IPS-18c (cell line): ENCODE results near the gene BCL2.

ENCODE experiments used
- H3K4me3 ChIP-seq: 2 replicates; pipeline ENCODE4 v1.7.0; 2013; ENCODE audit warnings: low read depth, mild to moderate bottlenecking, low read length, moderate library complexity; ENCODE audit not compliant: insufficient read depth
- H3K9me3 ChIP-seq: one replicate; pipeline ENCODE4 v1.6.1; 2013; ENCODE audit warnings: mild to moderate bottlenecking, low read length, moderate library complexity; ENCODE audit not compliant: control insufficient read depth, insufficient read depth

BCL2 gene

GRCh38 chr18:63096327-63096874, 223.2 kb downstream of the BCL2 start:
- Histone ChIP-seq H3K9me3 (peaks cover 2% of the 10 kb centered on the region), H3K4me3 (no peak overlapping the region)

- Histone ChIP-seq H3K9me3 (peaks cover 2% of the 10 kb centered on the region), H3K4me3 (no peak overlapping the region)
Measured at GRCh38 chr18:63095768-63096167, 223.8 kb downstream of the BCL2 start.

GRCh38 chr18:63091671-63092364, 227.8 kb downstream of the BCL2 start:
- Histone ChIP-seq H3K4me3 (no peak overlapping the region), H3K9me3 (no peaks in the 10 kb centered on the region)

GRCh38 chr18:63090334-63090733, 229.2 kb downstream of the BCL2 start:
- no peaks in the 10 kb centered on the region for H3K9me3 ChIP-seq
- H3K4me3 ChIP-seq = no peak overlapping the region

GRCh38 chr18:63089041-63089440, 230.5 kb downstream of the BCL2 start:
- Histone ChIP-seq H3K4me3 (no peak overlapping the region), H3K9me3 (no peaks in the 10 kb centered on the region)

GRCh38 chr18:63088262-63088661, 231.3 kb downstream of the BCL2 start:
- no peaks in the 10 kb centered on the region for H3K9me3 ChIP-seq
- H3K4me3 ChIP-seq = no peak overlapping the region

GRCh38 chr18:63087421-63088230, 231.9 kb downstream of the BCL2 start:
- H3K4me3 ChIP-seq = no peak overlapping the region
- no peaks in the 10 kb centered on the region for H3K9me3 ChIP-seq

- no peak overlapping the region for H3K4me3 ChIP-seq
- no peaks in the 10 kb centered on the region for H3K9me3 ChIP-seq
Measured at GRCh38 chr18:63085611-63086010, 234.0 kb downstream of the BCL2 start.

- no peak overlapping the region for H3K4me3 ChIP-seq
- no peaks in the 10 kb centered on the region for H3K9me3 ChIP-seq
Measured at GRCh38 chr18:63084219-63084618, 235.3 kb downstream of the BCL2 start.

- H3K4me3 ChIP-seq = no peak overlapping the region
- H3K9me3 ChIP-seq = no peaks in the 10 kb centered on the region
Measured at GRCh38 chr18:63083555-63083954, 236.0 kb downstream of the BCL2 start.

- no peaks in the 10 kb centered on the region for H3K9me3 ChIP-seq
- no peak overlapping the region for H3K4me3 ChIP-seq
Measured at GRCh38 chr18:63083020-63083531, 236.5 kb downstream of the BCL2 start.

- no peaks in the 10 kb centered on the region for H3K9me3 ChIP-seq
- no peak overlapping the region for H3K4me3 ChIP-seq
Measured at GRCh38 chr18:63082366-63083019, 237.1 kb downstream of the BCL2 start.

GRCh38 chr18:63079114-63079513, 240.5 kb downstream of the BCL2 start:
- no peak overlapping the region for H3K4me3 ChIP-seq
- H3K9me3 ChIP-seq = no peaks in the 10 kb centered on the region

GRCh38 chr18:63078471-63078870, 241.1 kb downstream of the BCL2 start:
- H3K4me3 ChIP-seq = no peak overlapping the region
- no peaks in the 10 kb centered on the region for H3K9me3 ChIP-seq

- Histone ChIP-seq H3K4me3 (peak overlapping the region; percentile 52; the same call in 1 of the 2 replicates), H3K9me3 (no peaks in the 10 kb centered on the region)
Measured at GRCh38 chr18:63074981-63075404, 244.6 kb downstream of the BCL2 start.

- H3K4me3 ChIP-seq = no peak overlapping the region
- H3K9me3 ChIP-seq = no peaks in the 10 kb centered on the region
Measured at GRCh38 chr18:63073481-63073880, 246.1 kb downstream of the BCL2 start.
